ENCODE measurements around the gene FUOM.

DNA sequence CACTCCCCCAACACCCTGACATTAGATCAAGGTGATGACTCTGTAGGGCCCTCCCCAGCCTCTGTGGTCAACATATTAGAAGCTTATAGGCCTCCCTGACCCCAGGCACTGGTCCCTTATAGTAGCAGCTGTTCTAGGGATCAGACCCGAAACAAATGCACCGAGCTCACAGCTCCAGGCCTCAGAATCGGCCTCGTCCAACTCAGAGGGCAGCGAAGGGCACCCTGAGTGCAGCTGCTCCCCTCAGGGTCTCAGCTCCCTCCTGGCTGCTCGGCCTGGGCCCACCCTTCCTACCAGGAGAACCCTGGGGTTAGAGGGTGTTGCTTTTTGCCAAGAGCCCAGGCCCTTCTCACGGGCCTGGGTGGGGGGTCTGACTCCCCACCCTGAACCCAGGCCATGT, 10.3 kb upstream of the FUOM start:
- TF ChIP-seq SMC3 (IDR thresholded peaks at IDR 0.05; ENCODE audit: low read depth, low read length) (no peak), NRF1 (IDR thresholded peaks at IDR 0.05; ENCODE audit: low read depth, low read length) (no peak), CHD2 (IDR thresholded peaks at IDR 0.05; ENCODE audit: low read length, partially characterized antibody) (no peak), NFIC (IDR thresholded peaks at IDR 0.05; ENCODE audit: borderline replicate concordance) (no peak), SIN3A (IDR thresholded peaks at IDR 0.05; ENCODE audit: borderline replicate concordance, low read depth, low read length) (no peak), POLR2AphosphoS5 (IDR thresholded peaks at IDR 0.05; ENCODE audit: low read depth, low read length) (no peak), FOXM1 (IDR thresholded peaks at IDR 0.05; ENCODE audit: low read depth) (no peak)
- TF ChIP-seq, protein P1, sequence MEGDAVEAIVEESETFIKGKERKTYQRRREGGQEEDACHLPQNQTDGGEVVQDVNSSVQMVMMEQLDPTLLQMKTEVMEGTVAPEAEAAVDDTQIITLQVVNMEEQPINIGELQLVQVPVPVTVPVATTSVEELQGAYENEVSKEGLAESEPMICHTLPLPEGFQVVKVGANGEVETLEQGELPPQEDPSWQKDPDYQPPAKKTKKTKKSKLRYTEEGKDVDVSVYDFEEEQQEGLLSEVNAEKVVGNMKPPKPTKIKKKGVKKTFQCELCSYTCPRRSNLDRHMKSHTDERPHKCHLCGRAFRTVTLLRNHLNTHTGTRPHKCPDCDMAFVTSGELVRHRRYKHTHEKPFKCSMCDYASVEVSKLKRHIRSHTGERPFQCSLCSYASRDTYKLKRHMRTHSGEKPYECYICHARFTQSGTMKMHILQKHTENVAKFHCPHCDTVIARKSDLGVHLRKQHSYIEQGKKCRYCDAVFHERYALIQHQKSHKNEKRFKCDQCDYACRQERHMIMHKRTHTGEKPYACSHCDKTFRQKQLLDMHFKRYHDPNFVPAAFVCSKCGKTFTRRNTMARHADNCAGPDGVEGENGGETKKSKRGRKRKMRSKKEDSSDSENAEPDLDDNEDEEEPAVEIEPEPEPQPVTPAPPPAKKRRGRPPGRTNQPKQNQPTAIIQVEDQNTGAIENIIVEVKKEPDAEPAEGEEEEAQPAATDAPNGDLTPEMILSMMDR (IDR thresholded peaks at IDR 0.05) = no peak

All from SK-N-SH (cell line).